Lung (tissue), 12 donors: ENCODE data around the gene ZNF670. TPM values are rescaled to one million over a fixed set of nuclear protein-coding genes. Genes with fewer than 3 reads are reported as not detected.

ENCODE experiments used
- ATAC-seq: fragments of 200-7000 bp; cut with Tn5 transposase; one replicate; pipeline ENCODE4 v1.9.1; 2020; ENCODE audit warnings: moderate number of reproducible peaks; ENCODE audit not compliant: insufficient read depth, low FRiP score
- DNase-seq, 3 donors: peaks; one replicate each; pipeline ENCODE4 v3.0.0-alpha.2; 2013 to 2017
- H3K27ac ChIP-seq, 2 donors: one replicate each; pipeline ENCODE4 v1.5.1; 2013; ENCODE audit warnings: mild to moderate bottlenecking in 2 of 2, moderate library complexity in 2 of 2, control low read depth in 1 of 2, inconsistent platforms in 1 of 2, low read depth in 1 of 2, low read length in 1 of 2
- H3K27me3 ChIP-seq, 3 donors: one replicate each; pipeline ENCODE4 v1.5.1; 2013; ENCODE audit warnings: low read length in 2 of 3; ENCODE audit not compliant: control insufficient read depth in 3 of 3, insufficient read depth in 3 of 3
- H3K36me3 ChIP-seq, 4 donors: one replicate each; pipeline ENCODE4 v1.5.1; 2013; ENCODE audit warnings: low read length in 4 of 4, mild to moderate bottlenecking in 1 of 4, moderate library complexity in 1 of 4; ENCODE audit not compliant: control insufficient read depth in 4 of 4, insufficient read depth in 4 of 4
- H3K4me1 ChIP-seq, 5 donors: one replicate each; pipeline ENCODE4 v1.5.1; 2013; ENCODE audit warnings: low read length in 5 of 5, mild to moderate bottlenecking in 2 of 5, moderate library complexity in 1 of 5; ENCODE audit not compliant: control insufficient read depth in 5 of 5, insufficient read depth in 5 of 5
- H3K4me3 ChIP-seq: one replicate; pipeline ENCODE4 v1.5.1; 2013; ENCODE audit warnings: mild to moderate bottlenecking, control low read depth, moderate library complexity
- H3K9ac ChIP-seq, 2 donors: one replicate each; pipeline ENCODE4 v1.5.1; 2013; ENCODE audit warnings: low read length in 2 of 2, control low read depth in 1 of 2; ENCODE audit not compliant: insufficient read depth in 1 of 2
- H3K9me3 ChIP-seq, 4 donors: one replicate each; pipeline ENCODE4 v1.5.1; 2013; ENCODE audit warnings: low read length in 3 of 4, mild to moderate bottlenecking in 1 of 4, moderate library complexity in 1 of 4; ENCODE audit not compliant: control insufficient read depth in 4 of 4, insufficient read depth in 3 of 4
- CTCF ChIP-seq: IDR thresholded peaks from 2 replicates; pipeline ENCODE4 v1.5.1; 2012; ENCODE audit warnings: mild to moderate bottlenecking; ENCODE audit errors: control extremely low read depth, extremely low read depth
- WGBS, 2 donors: extraction: QIAGEN DNeasy Blood & Tissue Kit; methylation state at CpG; one replicate each; pipeline ENCODE4 v1.1.7; 2013; 5-methylcytosine and 5-hydroxymethylcytosine counted together
- polyA plus RNA-seq, 2 donors: library from polyadenylated mRNA; stranded (reverse); fragments of 200-250 nt; gene quantifications; one replicate each; pipeline ENCODE4 v1.2.1, GENCODE V29; 2013
- total RNA-seq, 2 donors: library from RNA; depleted of rRNA in 1 of 2; stranded (reverse); fragments of >200 nt in 1 of 2; gene quantifications; one replicate each; pipeline ENCODE4 v1.2.1, GENCODE V29; 2014 to 2021
- donor health status: control.
- donor health status: control.
- donor health status: Bipolar disorder and iron deficiency.
- donor health status: healthy.
- donor health status: DM: yes; HTN: yes; CAD: no.

Gene ZNF670
- total and polyA plus RNA-seq, 4 donors = 1.0 to 4.6 (median 2.8) TPM

GRCh38 chr1:247089616-247090375, 11.2 kb upstream of the ZNF670 start:
- no peak overlapping the region for H3K4me3 ChIP-seq
- DNase-seq (no peak), ATAC-seq (no peak)
- 75 to 83% methylated on average over 17 of the region's 17 CpGs for WGBS, 2 donors
- H3K9ac ChIP-seq = no peak overlapping the region
- no peaks in the 10 kb centered on the region for H3K27me3 ChIP-seq
- no peak overlapping the region for H3K27ac ChIP-seq
- peaks cover 0 to 5% (median 1%) of the 10 kb centered on the region in 4 donors for H3K9me3 ChIP-seq
- H3K4me1 ChIP-seq = no peaks in the 10 kb centered on the region
- H3K36me3 ChIP-seq = no peaks in the 10 kb centered on the region
- no peak for TF ChIP-seq CTCF

- no peak overlapping the region for H3K9ac ChIP-seq
- 84 to 88% methylated on average over 4 of the region's 4 CpGs for WGBS, 2 donors
- ATAC-seq (no peak), DNase-seq (no peak)
- H3K36me3 ChIP-seq = no peaks in the 10 kb centered on the region
- no peak overlapping the region for H3K4me3 ChIP-seq
- no peak for TF ChIP-seq CTCF
- H3K27ac ChIP-seq = no peak overlapping the region
- no peaks in the 10 kb centered on the region for H3K4me1 ChIP-seq
- peaks cover 0 to 2% (median under 1%) of the 10 kb centered on the region in 4 donors for H3K9me3 ChIP-seq
- H3K27me3 ChIP-seq = no peaks in the 10 kb centered on the region
Observed at GRCh38 chr1:247088967-247089366, 10.4 kb upstream of the ZNF670 start.

GRCh38 chr1:247087256-247087655, 8.6 kb upstream of the ZNF670 start:
- Histone ChIP-seq H3K36me3 (no peaks in the 10 kb centered on the region), H3K9me3 (no peaks in the 10 kb centered on the region), H3K4me1 (no peaks in the 10 kb centered on the region), H3K27me3 (no peaks in the 10 kb centered on the region), H3K4me3 (no peak overlapping the region), H3K9ac (no peak overlapping the region), H3K27ac (no peak overlapping the region)
- ATAC-seq (no peak), DNase-seq (no peak)
- WGBS, 2 donors = 70 to 78% methylated on average over 1 of the region's 1 CpG
- TF ChIP-seq CTCF = no peak

GRCh38 chr1:247085310-247085709, 6.7 kb upstream of the ZNF670 start:
- no peak overlapping the region for H3K9ac ChIP-seq
- H3K27me3 ChIP-seq = no peaks in the 10 kb centered on the region
- no peaks in the 10 kb centered on the region for H3K4me1 ChIP-seq
- 92 to 94% methylated on average over 8 of the region's 8 CpGs for WGBS, 2 donors
- TF ChIP-seq CTCF = no peak
- no peaks in the 10 kb centered on the region for H3K36me3 ChIP-seq
- H3K9me3 ChIP-seq = no peaks in the 10 kb centered on the region
- DNase-seq (no peak), ATAC-seq (no peak)
- H3K27ac ChIP-seq = no peak overlapping the region
- H3K4me3 ChIP-seq = no peak overlapping the region
